ENCODE results near the gene ATG10. TPM values are rescaled to one million over a fixed set of nuclear protein-coding genes. Genes with fewer than 3 reads are reported as not detected.
A peak's percentile ranks its signal among the peaks of the same experiment; 100 is the strongest.

ATG10 gene
- total and polyA plus RNA-seq, 2 of the 8 experiments (the other 6 are each of a cell fraction or from before 2014, with no cell fraction given), result 3.7 to 8.8 TPM

GRCh38 chr5:82225525-82226172, 253.8 kb downstream of the ATG10 start:
- Histone ChIP-seq H3K23ac (ENCODE audit: insufficient read length) (no peak overlapping the region), H3K9ac (replicated peaks in 1 of 4; ENCODE audit: extremely low read depth in 1 of 4, low read depth in 3 of 4, low read length in 3 of 4) (no peak overlapping the region), H3K14ac (ENCODE audit: insufficient read length) (no peak overlapping the region), H3K79me2 (ENCODE audit: control insufficient read depth in 1 of 2, insufficient read depth in 2 of 2, low read length in 2 of 2) (no peaks in the 10 kb centered on the region), H2AK5ac (ENCODE audit: low read depth, low read length) (no peak overlapping the region), H3K79me1 (ENCODE audit: low read depth, low read length) (no peaks in the 10 kb centered on the region), H3K56ac (replicated peaks; ENCODE audit: insufficient read length, low read depth, low read length) (no peak overlapping the region), H4K5ac (ENCODE audit: insufficient read length, low read depth, low read length) (no peak overlapping the region), H3K4me2 (ENCODE audit: insufficient read depth in 1 of 2, low read depth in 2 of 2, low read length in 2 of 2) (no peak overlapping the region; a peak in 1 of 4 replicates), H3K27ac (ENCODE audit: low read depth, low read length) (no peak overlapping the region), H4K20me1 (replicated peaks in 1 of 2; ENCODE audit: control insufficient read depth in 1 of 2, insufficient read depth in 2 of 2, low read length in 2 of 2) (no peaks in the 10 kb centered on the region), H3K4me3 (ENCODE audit: extremely low read depth in 1 of 4, insufficient read depth in 2 of 4, low read depth in 3 of 4, low read length in 4 of 4) (no peak overlapping the region), H2BK120ac (replicated peaks; ENCODE audit: low read depth, low read length) (no peak overlapping the region), H3K27me3 (replicated peaks in 1 of 4; ENCODE audit: control insufficient read depth in 3 of 4, extremely low read depth in 1 of 4, insufficient read depth in 3 of 4, low read length in 3 of 4) (no peaks in the 10 kb centered on the region), H3K36me3 (ENCODE audit: control insufficient read depth in 2 of 4, insufficient read depth in 4 of 4, low read length in 3 of 4) (no peaks in the 10 kb centered on the region), H3K9me3 (ENCODE audit: insufficient read depth in 2 of 2, low read depth in 1 of 2, low read length in 1 of 2) (no peaks in the 10 kb centered on the region), H3K23me2 (ENCODE audit: low read depth, low read length) (no peaks in the 10 kb centered on the region; the same call in 1 of the 2 replicates), H4K8ac (ENCODE audit: extremely low read depth, insufficient read depth, low read length) (no peak overlapping the region), H2AFZ (ENCODE audit: low read length) (no peak overlapping the region), H4K91ac (replicated peaks; ENCODE audit: insufficient read length, low read length) (no peak overlapping the region), H3K18ac (ENCODE audit: extremely low read depth, low read length) (no peak overlapping the region), H3K4ac (replicated peaks; ENCODE audit: insufficient read length, low read depth, low read length) (no peak overlapping the region), H3K4me1 (replicated peaks in 1 of 4; ENCODE audit: control insufficient read depth in 3 of 4, insufficient read depth in 4 of 4, low read length in 3 of 4) (peaks cover 0 to 9% (median 0%) of the 10 kb centered on the region in 4 experiments; a peak in 3 of 7 replicates), H2BK5ac (ENCODE audit: low read depth, low read length) (no peak overlapping the region), H2BK20ac (ENCODE audit: low read length) (no peak overlapping the region), H2BK12ac (ENCODE audit: low read depth, low read length) (no peak overlapping the region), H2BK15ac (ENCODE audit: low read length) (no peak overlapping the region)
- ChIA-PET CTCF (ENCODE audit: partially characterized antibody) (interaction anchor here (0.6 to 3.2 kb wide), 37 partner anchors 8 to 1905 kb away, joined by 3 to 23 read pairs (median 4); no protein-coding TSS in a partner anchor), POLR2A (ENCODE audit: partially characterized antibody) (no interaction called here)
- peak; percentile 97 for FAIRE-seq
- 36% methylated on average over 7 of the region's 7 CpGs; no CpG with 5 or more reads in 1 of the 2 experiments for WGBS, 2 experiments (ENCODE audit: extremely low coverage in 1 of 2, insufficient coverage in 1 of 2, insufficient read length in 1 of 2, insufficient replicate concordance in 2 of 2, low coverage in 1 of 2, low lambda C conversion rate in 2 of 2, missing lambda C conversion rate in 1 of 2)
- peak; percentile 33 to 85 for DNase-seq (ENCODE audit: low read depth in 1 of 2, low spot score in 2 of 2)
- 0 out of 2 replicates have a peak, but pooled peaks have one; percentile 14 for TF ChIP-seq TEAD4 (IDR thresholded peaks at IDR 0.05; ENCODE audit: low read depth, low read length)
- peak; percentile 52 to 89 (median 87) for TF ChIP-seq CTCF (IDR thresholded peaks at IDR 0.05; ENCODE audit: control extremely low read depth in 1 of 3, insufficient read depth in 1 of 3, low read depth in 1 of 3, low read length in 3 of 3)
- TF ChIP-seq MAX (IDR thresholded peaks at IDR 0.05), result no peak
- peak; percentile 90 for TF ChIP-seq YY1 (IDR thresholded peaks at IDR 0.05; ENCODE audit: low read depth, low read length)
- no peak for TF ChIP-seq GABPA (IDR thresholded peaks at IDR 0.05; ENCODE audit: borderline replicate concordance, insufficient read depth, low read length)

Data from H1 (cell line).